ENCODE results near the gene OR3A2.
"Not testable (repeated sequence)": the region's sequence is repeated elsewhere in the genome, so short reads cannot be mapped to it uniquely, and the experiment has no call there.

The OR3A2 gene

DNA sequence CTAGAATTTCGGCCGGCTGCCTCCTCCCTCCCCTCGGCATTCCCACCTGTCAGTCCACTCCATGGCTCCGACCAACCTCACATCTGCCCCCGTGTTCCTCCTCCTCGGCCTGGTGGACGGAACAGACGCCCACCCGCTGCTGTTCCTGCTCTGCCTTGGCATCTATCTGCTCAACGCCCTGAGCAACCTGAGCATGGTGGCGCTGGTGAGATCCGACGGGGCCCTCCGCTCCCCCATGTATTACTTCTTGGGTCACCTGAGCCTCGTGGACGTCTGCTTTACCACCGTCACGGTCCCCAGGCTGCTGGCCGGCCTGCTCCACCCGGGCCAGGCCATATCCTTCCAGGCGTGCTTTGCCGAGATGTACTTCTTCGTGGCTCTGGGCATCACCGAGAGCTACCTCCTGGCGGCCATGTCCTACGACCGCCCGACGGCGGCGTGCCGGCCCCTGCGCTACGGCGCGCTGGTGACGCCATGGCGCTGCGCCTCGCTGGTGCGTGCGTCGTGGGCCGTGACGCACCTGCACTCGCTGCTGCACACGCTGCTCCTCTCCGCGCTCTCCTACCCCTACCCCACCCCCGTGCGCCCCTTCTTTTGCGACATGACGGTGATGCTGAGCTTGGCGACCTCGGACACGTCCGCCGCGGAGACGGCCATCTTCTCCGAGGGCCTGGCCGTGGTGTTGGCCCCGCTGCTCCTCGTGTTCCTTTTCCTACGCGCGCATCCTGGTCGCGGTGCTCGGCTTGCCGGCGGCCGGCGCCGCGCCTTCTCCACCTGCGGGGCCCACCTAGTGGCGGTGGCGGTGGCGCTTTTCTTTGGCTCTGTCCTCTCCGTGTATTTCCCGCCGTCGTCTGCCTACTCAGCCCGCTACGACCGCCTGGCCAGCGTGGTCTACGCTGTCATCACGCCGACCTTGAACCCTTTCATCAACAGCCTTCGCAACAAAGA lies at the start of gene OR3A2:
OR3A2 (minus strand) TSS at position 440 of the 948 bp plus-strand sequence.
- DNase-seq: peak; percentile 4

DNA sequence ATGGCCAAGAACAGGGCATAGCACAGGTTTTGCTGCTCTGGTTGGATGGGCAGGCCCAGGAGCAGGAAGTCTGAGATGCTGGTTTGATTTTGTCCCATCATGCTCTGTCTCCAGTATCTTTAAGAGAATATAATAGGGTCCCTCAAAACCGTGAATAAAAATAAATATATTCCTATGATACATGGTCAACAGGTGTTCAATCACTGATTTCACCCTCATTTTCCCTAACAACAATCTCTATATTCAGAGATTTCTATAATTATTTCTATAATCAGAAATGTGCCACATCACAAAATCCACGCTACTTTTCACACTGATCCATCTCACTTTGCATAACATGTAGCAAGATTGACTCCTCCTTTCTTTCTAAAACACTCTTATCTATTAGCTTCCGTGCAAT lies 47.6 kb upstream of the OR3A2 start, which contains the start of gene OR1E2:
OR1E2 (minus strand) TSS at position 101 of the 400 bp plus-strand sequence; CDS start at position 101, 0 bp downstream.
- DNase-seq: no peak

- peak; percentile 2 for DNase-seq
Observed at GRCh38 chr17:3433215-3433614, 47.1 kb upstream of the OR3A2 start.

GRCh38 chr17:3418222-3418621 lies 32.1 kb upstream of the OR3A2 start:
- DNase-seq: no peak

DNA sequence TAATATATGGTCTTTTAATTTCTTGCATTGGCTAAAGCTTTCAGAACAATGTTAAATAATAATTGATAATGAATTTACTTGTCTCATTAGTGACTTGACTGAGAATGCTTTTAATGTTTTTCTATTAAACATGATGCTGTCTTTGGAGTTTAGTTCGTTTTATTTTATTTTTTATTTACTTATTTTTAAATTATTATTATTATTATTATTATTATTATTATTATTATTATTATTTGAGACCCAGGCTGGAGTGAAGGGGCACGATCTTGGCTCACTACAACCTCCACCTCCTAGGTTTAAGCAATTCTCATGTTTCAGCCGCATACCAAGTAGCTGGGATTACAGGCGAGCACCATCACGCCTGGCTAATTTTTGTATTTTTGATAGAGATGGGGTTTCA lies 29.5 kb upstream of the OR3A2 start:
- no peak for DNase-seq

GRCh38 chr17:3412216-3412615 lies 26.1 kb upstream of the OR3A2 start:
- DNase-seq: not testable (repeated sequence)

- no peak for DNase-seq
Observed at GRCh38 chr17:3411070-3411469, 25.0 kb upstream of the OR3A2 start, which contains the start of gene OR3A3. TSS of gene OR3A3 (plus strand) at chr17:3411370.

GRCh38 chr17:3403856-3404255 lies 17.7 kb upstream of the OR3A2 start:
- not testable (repeated sequence) for DNase-seq

- no peak for DNase-seq
Observed at GRCh38 chr17:3401786-3402185, 15.7 kb upstream of the OR3A2 start.

DNA sequence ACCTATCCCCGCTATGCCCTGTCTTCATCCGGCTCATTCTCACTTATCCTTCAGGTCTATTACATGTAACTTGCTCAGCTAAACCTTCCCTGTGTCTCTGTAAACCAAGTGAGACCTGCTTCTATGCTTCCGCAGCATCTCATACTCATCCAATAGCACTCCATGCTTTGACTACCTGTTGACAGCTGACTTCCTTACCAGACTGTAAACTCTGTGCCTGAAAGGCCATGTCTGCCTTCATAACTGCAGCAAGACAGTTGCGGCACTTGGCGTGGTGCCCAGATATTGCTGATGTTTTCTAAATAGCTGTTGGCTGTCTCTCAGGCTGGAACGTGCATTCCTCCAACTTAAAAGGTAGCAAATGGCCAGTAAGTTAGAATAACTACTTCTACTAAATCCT lies 13.9 kb upstream of the OR3A2 start:
- no peak for DNase-seq

DNA sequence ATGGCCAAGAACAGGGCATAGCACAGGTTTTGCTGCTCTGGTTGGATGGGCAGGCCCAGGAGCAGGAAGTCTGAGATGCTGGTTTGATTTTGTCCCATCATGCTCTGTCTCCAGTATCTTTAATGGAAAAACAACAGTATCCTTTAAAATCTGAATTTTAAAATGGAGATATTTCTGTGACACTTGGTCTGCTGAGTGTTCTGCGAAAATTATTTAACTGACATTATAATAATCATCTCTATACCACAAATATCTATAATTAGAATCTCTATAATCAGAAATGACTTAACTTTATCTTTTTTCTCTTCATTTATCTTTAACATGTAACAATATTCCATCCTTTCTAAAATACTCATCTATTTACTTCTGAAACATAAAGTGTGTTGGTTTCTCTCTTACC lies 12.2 kb upstream of the OR3A2 start, which contains the start of gene OR1E1:
OR1E1 (minus strand) TSS at position 101 of the 400 bp plus-strand sequence; CDS start at position 101, 0 bp downstream.
- DNase-seq: no peak

GRCh38 chr17:3397801-3398200 lies 11.7 kb upstream of the OR3A2 start:
- DNase-seq: not testable (repeated sequence)

GRCh38 chr17:3389791-3390190 lies 3.7 kb upstream of the OR3A2 start:
- DNase-seq: no peak

DNA sequence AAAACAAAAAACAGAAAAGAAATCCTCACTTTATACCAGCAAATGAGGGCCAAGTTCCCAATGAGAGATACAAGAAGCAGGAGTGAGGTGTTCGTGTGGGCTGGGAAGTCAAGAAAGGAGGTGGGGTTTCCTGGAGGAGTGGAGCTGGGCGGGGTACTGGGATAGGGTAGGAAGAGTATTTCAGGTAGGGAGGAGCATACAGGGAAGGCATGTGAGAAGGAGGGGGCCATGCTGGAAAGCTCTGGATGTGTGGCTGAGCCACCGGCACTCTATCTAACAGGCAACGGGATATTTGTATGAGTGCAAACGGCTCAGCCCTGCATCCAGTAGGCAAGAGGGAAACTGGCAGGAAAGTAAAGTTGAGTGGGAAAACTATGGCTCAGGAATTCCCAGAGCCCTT lies 4.2 kb downstream of the OR3A2 start:
- no peak for DNase-seq

DNA sequence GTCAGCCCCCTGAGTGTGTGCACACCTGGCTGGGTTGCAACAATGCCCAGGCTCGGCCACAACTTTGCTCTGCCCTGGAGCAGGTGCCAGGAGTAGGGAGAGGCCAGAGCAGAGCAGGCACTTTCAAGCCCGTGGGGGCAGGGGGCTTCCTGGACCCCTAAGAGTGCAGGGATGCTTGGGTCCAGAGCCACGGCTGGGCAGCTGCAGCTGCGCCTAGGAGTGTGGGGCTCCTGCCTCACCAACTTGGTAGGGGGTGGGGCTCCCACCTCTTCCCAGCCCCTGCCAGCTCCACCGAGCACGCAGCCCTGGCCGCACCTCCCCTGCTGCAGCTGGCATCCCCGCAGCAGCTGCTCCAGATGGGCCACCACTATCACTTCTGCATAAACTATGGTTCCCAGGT lies 7.8 kb downstream of the OR3A2 start:
- no peak for DNase-seq

- DNase-seq: not testable (repeated sequence)
Observed at GRCh38 chr17:3371167-3371566, 14.9 kb downstream of the OR3A2 start.

GRCh38 chr17:3342782-3343181 lies 43.3 kb downstream of the OR3A2 start:
- not testable (repeated sequence) for DNase-seq

DNA sequence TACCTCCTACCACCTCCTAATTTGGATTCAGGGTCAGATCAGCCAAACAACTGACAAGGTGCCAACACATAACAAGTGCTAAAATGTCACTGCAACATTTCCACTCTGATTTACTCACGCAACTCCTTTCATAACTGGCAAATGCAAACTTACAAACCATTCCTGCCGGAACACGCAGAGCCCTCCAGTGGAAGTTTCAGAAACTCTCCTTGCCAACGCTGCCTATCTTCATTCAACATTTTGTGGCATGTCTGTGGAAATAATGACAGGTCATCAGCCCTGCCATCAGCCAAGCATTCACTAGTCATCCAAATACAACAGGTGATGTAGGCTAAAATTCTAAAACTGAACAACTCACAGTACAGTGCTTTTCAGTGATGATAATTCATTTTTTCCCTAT lies 50.2 kb downstream of the OR3A2 start:
- no peak for DNase-seq

GRCh38 chr17:3318336-3318735 lies 67.8 kb downstream of the OR3A2 start:
- DNase-seq: no peak

DNA sequence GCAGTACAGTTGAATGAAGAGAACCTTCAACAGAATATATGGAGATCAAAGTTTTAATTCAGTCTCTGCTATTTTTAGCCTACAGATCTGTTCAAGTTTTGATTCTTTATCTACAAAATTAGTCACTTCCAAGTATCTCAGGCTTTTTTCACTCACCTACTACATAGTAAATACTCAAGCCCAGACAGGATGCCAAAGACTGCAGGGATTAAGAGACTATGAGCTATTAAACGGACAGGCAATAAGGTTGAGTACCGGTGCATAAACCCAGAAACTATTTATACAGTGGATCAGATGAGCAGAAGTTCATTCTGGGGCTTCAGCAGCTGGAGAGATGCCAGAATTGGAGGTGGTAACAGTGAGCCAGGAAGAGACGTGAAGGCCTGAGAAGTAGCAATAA lies 69.3 kb downstream of the OR3A2 start:
- DNase-seq: no peak

DNA sequence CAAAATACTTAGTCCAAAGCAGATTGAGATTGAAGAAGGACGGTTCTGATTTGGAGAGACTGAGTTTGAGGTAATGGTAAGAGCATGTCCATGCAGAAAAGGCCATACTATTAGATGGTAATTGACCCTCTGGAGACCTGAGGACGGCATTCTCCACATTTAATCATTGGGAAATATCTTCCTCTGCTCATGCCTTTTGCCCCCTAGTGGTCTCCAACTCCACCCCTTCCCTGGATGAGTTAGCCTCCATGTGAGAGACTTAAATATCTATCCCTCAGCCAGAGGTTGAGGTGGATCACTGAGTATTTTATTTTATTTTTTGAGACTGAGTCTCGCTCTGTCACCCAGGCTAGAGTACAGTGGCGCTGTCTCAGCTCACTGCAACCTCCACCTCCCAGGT lies 77.5 kb downstream of the OR3A2 start:
- DNase-seq: no peak

DNA sequence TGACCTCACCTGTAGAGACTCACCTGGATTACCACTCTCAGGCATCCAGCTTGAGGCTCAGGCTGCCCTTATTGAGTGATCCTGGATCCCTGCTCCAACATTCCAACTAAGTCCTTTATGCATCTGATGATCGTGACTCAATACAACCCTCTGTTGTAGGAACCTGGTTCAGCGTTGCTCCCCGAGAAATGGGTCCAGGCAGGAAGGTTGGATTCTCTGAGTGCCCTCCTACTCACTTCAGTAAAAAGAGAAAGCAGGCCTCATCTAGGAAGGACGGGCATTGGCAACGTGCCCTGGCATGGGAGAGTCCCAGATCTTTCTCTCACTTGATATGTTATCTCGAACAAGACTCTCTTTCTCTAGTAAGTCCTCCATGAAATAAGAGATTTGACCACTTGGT lies 87.8 kb downstream of the OR3A2 start, which contains the start of gene OR3A1:
OR3A1 (minus strand) TSS at position 101 of the 400 bp plus-strand sequence. CDS start 5,778 bp downstream, outside the sequence.
- DNase-seq: no peak

DNA sequence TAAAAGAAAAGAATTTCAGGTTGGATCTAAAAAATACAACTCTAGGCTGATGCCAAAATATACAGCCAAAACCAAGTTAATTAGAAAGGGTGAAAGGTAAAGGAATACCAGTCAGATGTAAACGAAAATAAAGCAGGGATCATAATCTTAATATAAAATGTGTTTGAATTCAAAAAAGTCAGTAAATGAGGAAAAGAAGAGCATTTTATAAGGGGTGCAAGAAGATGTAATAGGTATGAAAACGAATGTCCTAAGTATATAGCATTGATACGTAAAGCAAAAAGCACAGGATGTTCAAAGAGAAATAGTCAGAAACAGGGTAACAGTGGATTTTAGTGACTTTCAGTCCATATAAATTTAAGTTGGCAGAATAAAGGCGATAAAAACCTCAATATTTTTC lies 90.5 kb downstream of the OR3A2 start:
- DNase-seq: no peak

DNA sequence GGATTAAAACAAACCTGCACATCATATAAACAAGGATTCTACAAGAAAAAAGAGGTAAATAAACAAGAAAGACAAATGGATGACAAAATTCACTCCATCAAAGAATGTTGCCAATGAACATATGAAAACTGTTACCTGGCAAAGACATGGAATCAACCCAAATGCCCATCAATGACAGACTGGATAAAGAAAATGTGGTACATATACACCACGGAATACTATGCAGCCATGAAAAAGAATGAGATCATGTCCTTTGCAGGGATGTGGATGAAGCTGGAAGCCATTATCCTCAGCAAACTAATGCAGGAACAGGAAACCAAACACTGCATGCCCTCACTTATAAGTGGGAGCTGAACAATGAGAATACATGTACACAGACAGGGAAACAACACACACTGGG lies 92.6 kb downstream of the OR3A2 start:
- not testable (repeated sequence) for DNase-seq
